Measurements from ENCODE around the gene SLF2. TPM values are rescaled to one million over a fixed set of nuclear protein-coding genes. Genes with fewer than 3 reads are reported as not detected.

SLF2 gene
- total RNA-seq, 4 donors from 2014 or later, result 34.1 to 47.9 (median 40.4) TPM

GRCh38 chr10:100980311-100980710, 67.5 kb downstream of the SLF2 start:
- WGBS, 2 donors, result 100% methylated on average over 1 to 2 of the region's 2 CpGs
- H3K4me1 ChIP-seq, result peaks cover 0 to under 1% of the 10 kb centered on the region in 2 donors
- no peak for DNase-seq
- H3K27ac ChIP-seq, result no peak overlapping the region
- no peak overlapping the region for H3K4me3 ChIP-seq (replicated peaks in 1 of 3)
- H3K27me3 ChIP-seq, result no peaks in the 10 kb centered on the region
- H3K36me3 ChIP-seq, result peaks cover 13 to 16% of the 10 kb centered on the region in 2 donors
- intact Hi-C loops (cut with DNase I), result no loop called here
- TF ChIP-seq POLR2A (IDR thresholded peaks at IDR 0.05) (no peak), CTCF (IDR thresholded peaks at IDR 0.05) (no peak)
- no peaks in the 10 kb centered on the region for H3K9me3 ChIP-seq

GRCh38 chr10:100980711-100981110, 67.9 kb downstream of the SLF2 start:
- intact Hi-C loops (cut with DNase I), result no loop called here
- Histone ChIP-seq H3K27ac (no peak overlapping the region), H3K27me3 (no peaks in the 10 kb centered on the region), H3K36me3 (peaks cover 13 to 16% of the 10 kb centered on the region in 2 donors), H3K9me3 (no peaks in the 10 kb centered on the region), H3K4me3 (replicated peaks in 1 of 3) (no peak overlapping the region), H3K4me1 (peaks cover 0 to 4% of the 10 kb centered on the region in 2 donors)
- no peak for DNase-seq
- 95 to 98% methylated on average over 6 to 7 of the region's 7 CpGs for WGBS, 2 donors
- no peak for TF ChIP-seq CTCF (IDR thresholded peaks at IDR 0.05)
- TF ChIP-seq POLR2A (IDR thresholded peaks at IDR 0.05), result no peak

DNA sequence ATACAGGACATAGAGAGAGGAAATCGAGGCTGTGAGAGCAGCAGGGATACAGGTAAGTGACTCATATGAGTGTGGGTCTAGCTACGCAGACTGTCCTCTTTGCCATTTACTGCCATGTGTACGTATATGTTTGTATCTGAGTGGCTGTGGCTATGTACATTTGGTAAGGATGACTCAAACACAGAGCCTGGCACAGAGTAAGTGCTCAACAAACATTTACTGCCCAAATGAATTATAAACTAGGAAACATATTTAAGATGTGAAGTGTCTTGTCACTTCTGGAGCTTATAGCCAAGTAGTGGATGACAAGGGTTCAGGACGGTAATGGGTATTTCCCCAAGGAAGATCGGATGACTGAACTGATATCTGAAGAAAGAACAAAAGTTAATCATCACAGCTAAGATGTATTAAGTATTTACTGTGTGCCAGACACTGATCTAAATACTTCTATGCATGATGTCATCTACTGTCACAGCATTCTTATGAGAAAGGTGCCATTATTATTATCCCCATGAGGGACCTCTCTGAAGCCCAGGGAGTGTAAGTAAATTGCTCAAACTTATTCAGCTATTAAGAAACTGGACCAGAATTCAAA, 68.5 kb downstream of the SLF2 start:
- no peaks in the 10 kb centered on the region for H3K9me3 ChIP-seq
- TF ChIP-seq POLR2A (IDR thresholded peaks at IDR 0.05), result no peak
- no peak for TF ChIP-seq CTCF (IDR thresholded peaks at IDR 0.05)
- no peaks in the 10 kb centered on the region for H3K27me3 ChIP-seq
- WGBS, 2 donors, result 91 to 97% methylated on average over 5 of the region's 5 CpGs
- intact Hi-C loops (cut with DNase I), result no loop called here
- no peak overlapping the region for H3K4me3 ChIP-seq (replicated peaks in 1 of 3)
- H3K4me1 ChIP-seq, result peaks cover 4 to 10% of the 10 kb centered on the region in 2 donors
- H3K27ac ChIP-seq, result no peak overlapping the region
- H3K36me3 ChIP-seq, result peaks cover 13 to 16% of the 10 kb centered on the region in 2 donors
- DNase-seq, result no peak

DNA sequence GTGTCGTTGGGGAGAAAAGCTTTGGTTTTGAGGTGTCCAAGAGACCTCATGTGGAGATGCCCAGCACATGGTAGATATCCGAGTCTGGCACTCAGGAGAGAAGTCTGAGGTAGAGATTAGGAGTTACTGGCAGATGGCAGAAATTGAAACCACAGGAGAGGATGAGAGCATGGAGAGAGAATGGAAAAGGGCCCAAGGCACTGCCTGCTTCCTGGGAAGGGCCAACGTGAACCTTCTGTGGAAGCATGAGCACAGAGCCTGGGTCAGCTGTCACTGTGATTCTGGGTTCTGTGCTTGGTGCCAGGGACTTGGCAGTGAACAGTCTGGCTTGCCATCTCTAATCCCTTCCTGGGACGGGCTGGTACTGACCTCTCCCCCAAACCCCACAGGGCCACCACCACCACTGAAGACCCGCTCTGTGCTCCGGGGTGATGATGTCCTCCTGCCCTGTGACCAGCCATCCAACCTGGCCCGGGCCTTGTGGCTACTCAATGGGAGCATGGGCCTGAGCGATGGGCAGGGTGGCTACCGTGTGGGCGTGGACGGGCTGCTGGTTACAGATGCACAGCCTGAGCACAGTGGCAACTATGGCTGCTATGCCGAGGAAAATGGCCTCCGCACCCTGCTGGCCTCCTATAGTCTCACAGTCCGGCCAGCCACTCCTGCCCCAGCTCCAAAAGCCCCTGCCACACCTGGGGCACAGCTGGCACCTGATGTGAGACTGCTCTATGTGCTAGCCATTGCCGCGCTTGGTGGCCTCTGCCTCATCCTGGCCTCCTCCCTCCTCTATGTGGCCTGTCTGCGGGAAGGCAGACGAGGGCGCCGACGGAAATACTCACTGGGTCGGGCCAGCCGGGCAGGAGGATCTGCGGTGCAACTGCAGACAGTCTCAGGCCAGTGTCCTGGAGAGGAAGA, 70.4 kb downstream of the SLF2 start:
- no peaks in the 10 kb centered on the region for H3K27me3 ChIP-seq
- intact Hi-C loops (cut with DNase I), result no loop called here
- no peak overlapping the region for H3K4me3 ChIP-seq (replicated peaks in 1 of 3)
- H3K4me1 ChIP-seq, result peaks cover 15 to 22% of the 10 kb centered on the region in 2 donors
- WGBS, 2 donors, result 92 to 93% methylated on average over 14 to 24 of the region's 24 CpGs
- no peak for TF ChIP-seq POLR2A (IDR thresholded peaks at IDR 0.05)
- TF ChIP-seq CTCF (IDR thresholded peaks at IDR 0.05), result no peak
- H3K36me3 ChIP-seq, result peaks cover 13 to 16% of the 10 kb centered on the region in 2 donors
- no peak for DNase-seq
- no peak overlapping the region for H3K27ac ChIP-seq
- no peaks in the 10 kb centered on the region for H3K9me3 ChIP-seq
